ENCODE data around the gene CA10.

CA10 gene

DNA sequence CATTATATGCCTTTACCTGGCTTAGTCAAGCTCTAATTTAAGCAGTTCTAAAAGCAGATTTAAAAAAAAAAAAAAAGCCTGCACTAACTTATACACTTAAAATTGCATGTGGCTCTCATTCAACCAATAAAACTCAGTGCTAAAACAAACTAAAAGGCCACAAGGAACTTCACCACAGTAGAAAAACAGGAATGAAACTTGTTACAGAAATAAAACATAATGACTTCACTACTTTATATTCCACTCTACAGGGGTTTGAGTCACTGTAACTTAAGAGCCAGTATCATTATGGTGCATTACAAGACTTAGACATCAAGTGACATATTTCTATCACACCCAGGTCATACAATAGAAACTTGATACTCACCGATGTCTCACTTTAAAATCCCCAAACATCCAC is 11.1 kb downstream of the CA10 start:
- no peak for DNase-seq (ENCODE audit: low read depth in 2 of 2)

DNA sequence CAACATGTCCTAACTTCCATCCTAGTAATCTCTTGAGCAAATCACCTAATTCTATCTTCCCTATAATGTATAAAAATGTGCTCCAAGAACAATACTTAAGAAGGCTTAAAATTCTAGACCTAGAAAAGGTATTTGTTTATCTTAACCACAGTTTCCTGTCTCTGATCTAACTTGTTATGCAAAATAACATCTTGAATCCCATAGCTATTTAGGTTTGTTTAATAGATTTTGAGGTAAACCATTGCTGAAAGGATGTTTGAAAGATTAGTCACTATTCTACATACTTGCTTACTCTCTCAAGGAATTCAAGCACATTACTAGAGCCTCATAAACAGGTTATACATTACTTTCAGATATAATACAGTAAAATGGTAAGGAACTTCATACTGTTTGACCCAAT is 13.0 kb downstream of the CA10 start:
- no peak for DNase-seq (ENCODE audit: low read depth in 2 of 2)

DNA sequence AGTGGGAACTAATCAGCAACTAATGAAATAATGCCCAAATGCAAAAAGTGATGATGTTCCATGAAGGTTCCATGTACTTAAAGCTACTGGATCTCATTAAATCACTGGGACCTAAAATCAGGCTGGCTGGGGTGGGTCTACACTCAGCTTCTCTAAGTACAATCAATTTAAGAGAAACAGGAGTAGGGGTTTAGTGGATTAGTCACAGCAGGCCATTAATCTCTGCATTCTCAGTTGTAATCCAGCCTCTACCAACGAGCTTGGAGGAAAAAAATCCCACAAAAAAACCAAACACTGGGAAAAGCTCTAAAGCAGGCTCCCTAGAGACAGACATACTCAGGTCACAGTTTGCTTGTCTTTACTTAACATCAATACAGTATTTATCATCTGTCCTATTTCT is 15.0 kb downstream of the CA10 start:
- no peak for DNase-seq (ENCODE audit: low read depth in 2 of 2)

DNA sequence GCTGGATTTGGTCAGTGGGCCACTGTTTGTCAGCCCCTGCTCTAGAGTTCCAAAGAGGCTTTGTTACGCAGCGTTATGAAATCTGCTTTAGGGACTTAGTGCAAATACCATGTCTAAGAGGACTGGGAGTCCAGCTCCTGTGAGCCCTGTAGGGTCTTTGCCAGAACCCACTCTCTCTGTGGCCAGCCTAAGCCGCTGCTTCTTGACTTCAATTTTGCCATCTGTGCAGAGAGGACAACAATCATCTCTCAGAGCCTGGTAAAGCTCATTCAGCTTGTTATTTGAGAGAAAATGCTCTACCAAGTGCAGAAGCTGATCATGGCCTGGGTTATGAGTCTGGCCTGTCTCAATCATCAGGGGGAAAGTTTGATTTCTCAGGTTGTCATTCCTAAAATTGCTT is 17.9 kb downstream of the CA10 start:
- no peak for DNase-seq (ENCODE audit: low read depth in 2 of 2)

DNA sequence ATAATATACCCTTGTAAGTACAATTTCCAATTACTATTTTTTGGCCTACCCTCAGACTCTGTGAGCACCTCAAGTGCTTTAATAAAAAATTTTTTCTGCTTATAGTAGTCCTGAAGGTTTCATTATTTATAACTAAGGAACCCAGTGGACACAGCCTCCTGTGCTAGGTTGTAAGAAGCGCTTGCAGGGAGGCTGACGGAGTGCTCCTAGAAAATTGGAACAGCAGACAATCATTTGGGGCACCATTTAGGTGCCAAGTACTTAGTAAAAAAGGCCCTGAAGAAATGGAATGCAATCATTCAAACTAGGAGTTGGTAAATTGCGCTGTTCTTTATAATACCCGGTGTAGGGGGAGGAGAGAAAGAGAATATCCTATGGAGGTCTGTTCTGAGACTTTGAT is 19.8 kb downstream of the CA10 start:
- DNase-seq (ENCODE audit: low read depth in 2 of 2), result no peak

DNA sequence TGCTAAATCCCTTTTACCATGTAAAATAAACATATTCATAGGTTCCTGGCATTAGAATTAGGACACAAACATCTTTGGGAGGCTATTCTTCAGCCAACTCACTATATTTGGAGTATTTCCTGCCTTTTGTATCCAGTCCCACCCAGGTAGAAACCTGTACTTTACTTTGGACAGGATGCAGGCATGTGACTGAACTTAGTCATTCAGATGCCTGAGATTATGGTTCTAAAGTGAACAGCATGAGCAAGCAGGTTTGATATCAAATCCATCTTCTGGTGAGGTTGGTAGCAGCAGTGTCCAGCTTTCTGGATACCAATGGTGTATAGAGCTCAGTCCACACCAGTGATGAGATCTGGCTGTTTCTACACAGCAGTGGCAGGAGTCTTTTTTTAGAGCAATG is 20.2 kb downstream of the CA10 start:
- DNase-seq (ENCODE audit: low read depth in 2 of 2), result no peak

DNA sequence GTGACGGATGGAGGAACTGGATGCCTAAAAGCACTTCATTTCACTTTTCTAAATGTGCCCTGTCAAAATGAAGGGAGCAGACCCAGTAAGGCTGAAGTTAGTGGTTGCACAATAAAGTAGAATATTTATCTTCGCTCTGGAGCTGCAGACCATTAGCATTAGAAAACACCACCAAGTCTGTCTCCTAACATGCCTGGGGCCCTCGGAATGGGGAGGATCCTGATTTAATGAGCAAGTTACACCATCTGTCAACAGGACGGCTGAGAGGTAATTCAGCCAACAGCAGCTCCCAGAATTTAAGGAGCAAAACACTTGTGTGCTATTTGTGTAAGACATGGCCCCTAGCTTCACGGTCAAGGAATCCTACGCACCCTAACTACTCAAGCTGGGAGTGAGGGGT is 22.3 kb downstream of the CA10 start:
- DNase-seq (ENCODE audit: low read depth in 2 of 2), result no peak

DNA sequence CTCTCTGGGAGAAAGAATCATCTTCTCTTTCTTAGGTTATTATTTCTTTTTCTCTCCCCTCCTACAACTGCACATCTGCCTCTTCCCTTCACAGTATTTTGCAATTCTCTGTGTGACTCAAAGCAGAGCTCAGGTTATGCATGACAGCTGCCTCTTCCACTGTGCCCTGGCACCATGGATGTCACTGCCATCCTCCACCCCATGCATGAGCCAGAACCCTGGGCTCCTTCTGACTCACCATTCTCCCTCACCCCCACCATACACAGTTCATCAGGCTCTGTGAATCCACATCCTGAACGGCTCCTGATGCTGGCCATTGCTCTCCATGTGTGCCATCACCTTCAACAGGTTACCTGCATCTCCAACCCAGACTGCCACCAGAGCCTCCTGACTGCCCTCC is 23.9 kb downstream of the CA10 start:
- no peak for DNase-seq (ENCODE audit: low read depth in 2 of 2)

DNA sequence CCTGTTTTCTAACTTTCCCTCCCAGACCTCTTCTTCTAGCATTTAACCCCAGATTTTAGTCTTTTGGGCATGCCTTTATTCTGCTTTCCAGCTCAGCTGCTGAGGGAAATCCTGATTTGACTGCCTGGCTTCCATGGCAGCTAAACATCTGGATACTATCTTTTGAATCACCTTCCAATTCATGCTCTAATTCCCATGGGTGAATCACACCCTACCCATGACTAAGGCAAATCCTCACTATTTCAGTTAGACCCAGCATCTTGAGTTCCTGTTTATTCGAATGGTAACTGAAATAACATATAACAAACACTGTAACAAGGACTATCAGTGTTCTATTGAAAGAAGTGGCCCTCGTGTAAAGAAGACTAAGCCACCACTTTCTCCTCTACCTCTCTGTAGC is 29.8 kb downstream of the CA10 start:
- DNase-seq (ENCODE audit: low read depth in 2 of 2), result no peak

DNA sequence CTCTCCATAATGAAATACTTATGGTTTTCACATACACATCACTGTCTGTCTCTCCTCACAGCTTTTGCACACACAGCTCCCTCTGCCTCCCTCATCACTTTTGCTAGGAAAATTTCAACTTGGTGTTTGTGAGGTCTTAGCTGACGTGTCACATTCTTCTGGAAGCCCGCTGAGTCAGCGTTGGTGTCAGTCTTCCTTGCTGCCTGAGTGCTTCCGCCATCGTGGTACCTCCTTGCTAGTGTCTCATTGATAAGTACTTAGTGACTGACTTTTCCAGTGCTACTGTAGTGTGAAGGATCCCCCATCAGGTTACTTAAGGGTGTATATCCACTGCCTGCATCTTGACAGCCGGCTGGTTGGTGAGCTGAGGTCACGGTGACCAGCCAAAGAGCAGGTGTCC is 33.5 kb downstream of the CA10 start:
- no peak for DNase-seq (ENCODE audit: low read depth in 2 of 2)

DNA sequence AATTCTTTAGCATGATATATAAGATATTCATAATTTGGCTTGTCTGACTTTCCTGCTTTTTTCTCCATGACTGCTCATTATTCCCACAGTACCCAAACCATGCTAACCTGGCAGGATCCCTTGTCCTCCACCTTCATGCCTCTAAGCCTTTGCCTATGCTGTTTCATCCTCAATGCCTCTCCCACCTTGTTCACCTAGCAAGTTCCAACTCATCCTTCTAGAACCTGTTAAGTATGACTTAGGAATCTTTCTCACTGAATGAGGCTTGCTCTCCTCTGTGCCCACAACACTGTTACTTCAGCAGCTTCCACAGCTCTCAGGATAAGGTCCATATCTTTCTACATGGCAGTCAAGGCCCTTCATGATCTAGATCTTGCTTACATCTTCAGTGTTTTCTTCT is 34.0 kb downstream of the CA10 start:
- no peak for DNase-seq (ENCODE audit: low read depth in 2 of 2)

DNA sequence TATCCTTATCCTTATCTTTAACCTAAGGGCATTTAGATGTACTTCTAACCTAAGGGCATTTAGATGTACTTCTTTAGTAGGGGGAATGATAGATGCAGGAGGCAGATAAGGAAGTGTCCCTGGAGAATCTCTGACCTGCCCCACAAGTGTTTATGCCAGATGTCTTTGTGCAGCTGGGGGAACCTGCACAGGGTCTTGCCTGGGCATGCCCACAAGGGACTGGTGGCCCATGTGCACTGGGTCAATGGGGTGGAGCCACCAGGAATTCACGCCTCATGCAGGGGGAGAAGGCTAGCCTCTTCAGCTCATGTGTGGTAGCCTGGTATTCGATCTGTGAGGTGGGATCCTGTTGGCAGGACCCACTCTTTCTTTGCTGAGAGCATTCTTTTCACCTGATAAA is 38.0 kb downstream of the CA10 start:
- DNase-seq (ENCODE audit: low read depth in 2 of 2), result no peak

DNA sequence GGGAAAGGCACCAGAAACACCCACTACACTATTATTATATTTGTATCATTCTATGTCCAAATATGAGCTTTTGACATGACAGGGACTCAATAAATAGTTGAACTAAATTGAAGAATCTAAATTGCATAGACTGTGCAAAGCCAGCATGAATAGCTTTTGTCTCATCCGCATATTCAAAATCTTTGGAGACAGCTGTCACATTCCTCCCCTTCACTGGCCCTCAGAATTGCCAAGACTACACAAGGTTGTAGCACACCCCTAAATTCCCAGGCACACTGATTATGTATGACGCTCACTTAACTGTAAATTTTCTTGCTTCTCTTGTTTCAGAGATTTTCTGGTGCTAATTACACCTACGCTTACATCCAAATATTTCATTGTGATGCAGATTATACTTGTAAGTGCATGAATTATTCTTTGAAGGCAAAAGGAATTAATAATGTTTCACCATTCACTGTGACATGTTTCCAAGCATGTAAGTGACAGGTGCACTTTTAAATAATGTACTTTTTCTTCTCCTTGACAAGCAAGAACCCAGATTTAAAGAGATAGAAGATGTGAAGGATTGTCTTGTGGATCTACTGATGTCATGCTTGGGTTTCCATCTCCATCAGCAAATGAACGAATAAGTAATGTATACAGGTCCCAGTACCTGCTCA is 47.5 kb downstream of the CA10 start:
- no peak for DNase-seq (ENCODE audit: low read depth in 2 of 2)

DNA sequence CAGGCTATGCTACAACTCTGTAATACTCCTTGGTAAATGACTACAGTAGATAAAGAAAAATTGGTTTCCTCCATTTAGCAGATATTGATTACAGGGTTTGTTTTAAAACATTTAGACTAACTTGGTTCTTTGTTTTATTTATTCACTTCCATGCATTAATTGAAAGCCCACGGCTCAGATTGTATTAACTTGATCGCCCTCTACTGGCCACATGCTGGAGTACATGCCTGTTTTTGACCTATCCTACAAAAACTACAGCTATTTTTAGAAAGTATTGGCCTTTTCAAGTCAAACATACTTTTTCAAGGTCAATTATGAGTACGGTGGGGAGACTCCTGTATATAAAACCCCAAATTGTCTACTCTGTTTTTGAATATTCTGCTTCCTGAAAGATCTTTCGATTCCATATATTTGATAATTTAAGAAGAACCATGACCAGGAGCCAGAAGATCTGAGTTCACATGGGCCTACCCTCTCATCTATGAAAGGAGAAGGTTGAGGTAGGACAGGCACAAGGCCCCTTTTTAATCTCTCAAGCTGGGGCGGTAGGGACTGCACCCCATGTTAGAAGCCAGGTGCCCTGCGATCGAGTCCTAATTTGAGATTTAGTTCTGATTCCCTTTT is 51.8 kb downstream of the CA10 start:
- DNase-seq (ENCODE audit: low read depth in 2 of 2), result peak; percentile 3 to 6

DNA sequence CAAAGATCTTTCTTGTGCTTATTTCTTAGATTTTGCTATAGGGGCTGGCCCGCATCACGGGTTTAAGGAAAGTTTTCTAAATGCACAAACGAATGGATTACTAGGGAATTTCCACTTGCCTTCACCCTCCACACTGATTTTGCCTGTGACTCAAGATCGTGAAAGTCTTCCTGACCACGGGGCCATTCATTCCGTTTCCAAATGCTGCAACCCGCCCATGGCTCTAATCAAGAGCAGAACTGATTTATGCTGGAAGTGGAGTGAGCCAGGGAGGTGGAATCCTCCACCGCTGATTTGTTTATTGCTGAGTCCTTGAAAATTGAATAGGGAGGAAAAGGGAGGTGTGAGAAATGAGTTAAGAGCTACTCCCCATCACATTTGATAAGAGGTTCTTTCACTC is 52.4 kb downstream of the CA10 start:
- no peak for DNase-seq (ENCODE audit: low read depth in 2 of 2)

DNA sequence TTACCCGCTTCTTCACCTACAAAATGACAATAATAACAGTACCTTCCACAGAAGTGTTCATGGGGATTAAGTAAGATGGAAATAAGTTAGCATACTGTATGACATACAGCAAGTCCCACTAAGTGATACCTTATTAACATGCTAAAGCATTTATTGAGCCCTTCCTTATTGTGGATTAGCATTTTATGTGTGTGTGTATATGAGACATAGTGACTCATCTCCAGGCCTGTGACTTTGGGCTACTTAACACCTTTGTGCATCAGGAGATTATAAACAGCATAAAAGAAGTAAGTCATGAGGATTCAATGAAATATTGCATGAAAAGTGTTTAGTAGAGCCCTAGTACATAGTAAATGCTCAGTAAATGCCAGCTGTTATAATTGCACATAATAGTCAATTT is 52.9 kb downstream of the CA10 start:
- no peak for DNase-seq (ENCODE audit: low read depth in 2 of 2)

DNA sequence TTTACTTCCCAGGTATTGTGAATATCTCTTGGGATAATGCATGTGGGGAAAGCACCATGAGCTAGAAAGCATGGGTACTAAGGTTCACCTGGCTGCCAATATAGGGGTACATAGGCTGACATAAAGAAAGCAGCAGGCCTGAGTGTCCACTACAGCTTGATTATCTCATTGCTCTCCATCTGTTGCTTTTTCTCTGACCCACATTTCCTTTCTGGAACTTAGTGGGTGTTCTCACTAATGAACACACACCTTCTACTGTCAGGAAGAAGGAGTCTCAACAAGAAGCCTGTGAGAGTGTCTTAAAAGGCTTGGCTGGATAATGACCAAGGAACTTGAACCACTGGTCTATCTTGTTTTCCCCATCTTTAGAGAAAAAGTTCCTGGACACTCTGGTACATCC is 62.5 kb downstream of the CA10 start:
- DNase-seq (ENCODE audit: low read depth in 2 of 2), result no peak

DNA sequence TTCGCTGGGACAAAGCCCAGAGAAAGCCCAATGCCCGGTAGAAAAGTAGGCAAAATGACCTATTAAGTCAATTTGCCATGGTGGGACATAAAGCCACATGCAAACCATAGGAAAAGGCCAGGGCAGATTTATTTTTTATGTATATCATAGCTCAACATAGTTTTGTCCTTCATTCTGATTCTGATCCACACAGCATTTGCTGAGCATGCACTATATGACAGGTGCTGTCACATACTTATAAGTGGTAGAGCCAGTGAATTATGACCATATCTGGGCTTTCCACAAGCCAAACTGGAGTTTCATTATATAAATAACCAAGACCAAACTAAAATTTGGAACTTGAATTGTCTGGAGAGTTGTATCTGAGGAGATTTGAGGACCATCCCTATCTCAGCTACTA is 74.3 kb downstream of the CA10 start:
- DNase-seq (ENCODE audit: low read depth in 2 of 2), result no peak

DNA sequence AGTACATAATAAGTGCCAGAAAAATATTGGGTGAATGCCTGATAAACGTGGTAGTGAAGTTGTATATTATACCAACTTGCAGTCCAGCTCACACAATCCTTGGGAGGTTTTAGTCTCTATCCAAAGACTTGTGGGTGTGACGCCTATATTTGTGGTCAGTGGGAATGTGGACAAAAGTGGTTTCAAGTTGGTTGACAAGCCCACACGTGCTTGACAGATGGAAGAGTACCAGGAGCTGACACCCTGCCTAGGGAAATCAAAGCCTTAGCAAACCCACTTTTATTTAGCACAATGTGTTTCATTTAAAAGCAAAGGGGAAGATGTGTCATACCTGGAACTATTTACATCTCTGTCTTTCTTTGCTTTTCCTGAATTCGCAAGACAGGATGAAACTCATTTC is 79.0 kb downstream of the CA10 start:
- no peak for DNase-seq (ENCODE audit: low read depth in 2 of 2)

DNA sequence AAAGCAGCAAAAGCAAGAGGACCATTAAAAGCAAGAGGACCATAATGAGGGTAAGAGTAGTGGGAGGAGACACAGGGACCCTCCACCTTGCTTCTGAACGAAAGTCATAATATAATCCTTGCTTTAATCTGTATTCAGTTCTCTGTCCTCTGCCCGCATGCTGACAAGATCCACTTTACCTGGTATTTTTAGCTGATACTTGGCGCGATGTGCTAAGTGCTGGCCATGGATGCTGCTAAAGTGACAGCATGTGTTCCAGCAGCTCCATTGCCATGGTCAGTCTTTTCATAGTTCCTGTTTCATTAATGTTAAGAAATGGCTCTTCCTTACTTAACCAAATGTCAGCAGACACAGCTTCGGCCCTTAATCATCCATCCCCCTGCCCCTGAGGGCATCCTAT is 86.8 kb downstream of the CA10 start:
- no peak for DNase-seq (ENCODE audit: low read depth in 2 of 2)

DNA sequence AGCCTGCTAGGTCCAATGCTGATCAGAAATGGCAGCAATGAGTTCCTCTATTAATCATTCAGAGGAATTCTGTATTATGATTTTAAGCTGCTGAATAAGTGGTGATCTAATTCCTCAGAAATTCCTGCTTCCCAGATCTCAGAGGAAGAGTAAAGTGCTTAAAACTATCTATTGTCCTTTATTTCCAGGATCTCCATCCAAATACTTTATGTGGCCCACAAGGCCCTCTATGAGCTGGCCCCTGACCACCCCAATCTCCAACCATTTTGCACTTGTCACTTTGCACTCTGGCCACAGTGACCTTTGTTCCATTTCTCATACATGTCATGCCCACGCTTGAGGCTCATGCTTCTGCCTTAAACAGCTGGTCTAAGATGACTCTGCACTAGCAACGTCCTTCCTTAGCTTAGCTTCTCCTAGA is 93.7 kb downstream of the CA10 start:
- peak; percentile 6 to 12 for DNase-seq (ENCODE audit: low read depth in 2 of 2)

DNA sequence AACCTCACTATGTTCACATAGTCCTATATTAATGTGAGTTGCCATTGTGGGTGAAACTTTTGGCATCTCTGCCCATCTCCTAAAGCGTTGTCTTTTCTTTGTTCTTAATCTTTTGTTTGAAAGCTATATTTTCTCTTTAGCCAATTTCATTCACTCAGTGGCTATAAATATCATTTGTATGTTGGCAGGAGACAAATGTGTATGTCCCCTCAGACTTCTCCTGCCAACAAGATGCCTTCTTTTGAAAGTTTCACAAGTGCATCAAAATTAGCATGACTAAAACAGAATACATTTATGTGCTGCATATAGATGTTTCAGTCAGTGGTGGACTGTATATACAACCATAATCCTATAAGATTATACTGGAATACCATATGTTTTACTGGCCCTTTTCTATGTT is 109.0 kb downstream of the CA10 start:
- DNase-seq (ENCODE audit: low read depth in 2 of 2), result no peak

DNA sequence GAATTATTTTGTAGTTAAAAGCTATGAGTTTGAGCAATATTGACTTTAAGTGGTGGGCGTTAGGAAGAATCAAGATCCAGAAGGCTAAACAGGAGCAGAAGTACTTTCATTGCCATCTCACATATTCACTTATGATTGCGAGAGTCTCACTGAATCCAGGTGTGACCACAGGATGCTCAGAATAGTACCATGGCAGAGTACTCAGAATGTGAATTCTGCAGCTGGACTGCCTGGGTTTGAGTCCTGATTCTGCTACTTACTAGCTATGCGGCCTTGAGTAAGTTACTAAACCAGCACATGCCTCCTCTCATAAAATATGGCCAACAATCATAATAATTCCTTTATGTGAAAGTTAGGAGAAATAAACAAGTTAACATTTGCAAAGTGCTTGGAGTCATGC is 109.5 kb downstream of the CA10 start:
- no peak for DNase-seq (ENCODE audit: low read depth in 2 of 2)
